Activated CD4-positive, alpha-beta memory T cell treated with anti-CD3 and anti-CD28 coated beads, Interleukin-2, amount 10 ng/mL, durations not matched to agents 7 days and 5 days (primary cell): ENCODE measurements around the gene ADM2. TPM values are rescaled to one million over a fixed set of nuclear protein-coding genes. Genes with fewer than 3 reads are reported as not detected.

Experiments
- CTCF ChIA-PET: fragments of 350-600 bp; sonication (Branson Sonifier 250); formaldehyde crosslinking; loops from one replicate; lab custom pipeline; 2021; ENCODE audit warnings: antibody characterized with exemption, inconsistent platforms; lab: Charles Lee
- POLR2A ChIA-PET: fragments of 350-600 bp; sonication (Branson Sonifier 250); formaldehyde crosslinking; loops from one replicate; lab custom pipeline; 2021; ENCODE audit warnings: antibody characterized with exemption; lab: Charles Lee
- DNase-seq: peaks from one replicate; pipeline ENCODE4 v3.0.0-alpha.2; 2020
- H3K27ac Mint-ChIP-seq: one replicate; pipeline ENCODE4 v1.8.0; 2021; ENCODE audit warnings: mild to moderate bottlenecking, mixed read lengths
- H3K27me3 Mint-ChIP-seq: one replicate; pipeline ENCODE4 v1.8.0; 2021; ENCODE audit warnings: mixed read lengths
- H3K36me3 Mint-ChIP-seq: one replicate; pipeline ENCODE4 v1.8.0; 2021; ENCODE audit warnings: low read depth, mixed read lengths
- H3K4me1 Mint-ChIP-seq: one replicate; pipeline ENCODE4 v1.8.0; 2021; ENCODE audit warnings: mixed read lengths
- H3K4me3 Mint-ChIP-seq: one replicate; pipeline ENCODE4 v1.8.0; 2021; ENCODE audit warnings: mild to moderate bottlenecking, mixed read lengths
- H3K9me3 Mint-ChIP-seq: one replicate; pipeline ENCODE4 v1.8.0; 2021; ENCODE audit warnings: mixed read lengths
- total RNA-seq, 2 experiments: library from RNA; stranded (reverse); gene quantifications; one replicate each; pipeline ENCODE4 v1.2.3, GENCODE V29; 2021

The ADM2 gene
- total RNA-seq, 2 experiments from 2014 or later = 7.6 to 8.8 TPM

GRCh38 chr22:50473088-50473487 is 8.3 kb upstream of the ADM2 start:
- Mint-ChIP-seq H3K27ac (peak overlapping the region; percentile 97), H3K27me3 (no peaks in the 10 kb centered on the region), H3K4me1 (peaks cover 69% of the 10 kb centered on the region), H3K36me3 (peaks cover 27% of the 10 kb centered on the region), H3K9me3 (no peaks in the 10 kb centered on the region), H3K4me3 (peak overlapping the region; percentile 92)
- CTCF ChIA-PET = interaction anchor here (1.1 to 2.5 kb wide), 7 partner anchors 9 to 222 kb away, joined by 3 to 18 read pairs (median 7); partner anchors contain the start of genes HDAC10, LMF2, NCAPH2 and SCO2
- POLR2A ChIA-PET = interaction anchor here (0.9 to 2.7 kb wide), 11 partner anchors 9 to 148 kb away, joined by 3 to 29 read pairs (median 5); partner anchors contain the start of genes ADM2, LMF2, NCAPH2 and SCO2
- peak; percentile 64 for DNase-seq

DNA sequence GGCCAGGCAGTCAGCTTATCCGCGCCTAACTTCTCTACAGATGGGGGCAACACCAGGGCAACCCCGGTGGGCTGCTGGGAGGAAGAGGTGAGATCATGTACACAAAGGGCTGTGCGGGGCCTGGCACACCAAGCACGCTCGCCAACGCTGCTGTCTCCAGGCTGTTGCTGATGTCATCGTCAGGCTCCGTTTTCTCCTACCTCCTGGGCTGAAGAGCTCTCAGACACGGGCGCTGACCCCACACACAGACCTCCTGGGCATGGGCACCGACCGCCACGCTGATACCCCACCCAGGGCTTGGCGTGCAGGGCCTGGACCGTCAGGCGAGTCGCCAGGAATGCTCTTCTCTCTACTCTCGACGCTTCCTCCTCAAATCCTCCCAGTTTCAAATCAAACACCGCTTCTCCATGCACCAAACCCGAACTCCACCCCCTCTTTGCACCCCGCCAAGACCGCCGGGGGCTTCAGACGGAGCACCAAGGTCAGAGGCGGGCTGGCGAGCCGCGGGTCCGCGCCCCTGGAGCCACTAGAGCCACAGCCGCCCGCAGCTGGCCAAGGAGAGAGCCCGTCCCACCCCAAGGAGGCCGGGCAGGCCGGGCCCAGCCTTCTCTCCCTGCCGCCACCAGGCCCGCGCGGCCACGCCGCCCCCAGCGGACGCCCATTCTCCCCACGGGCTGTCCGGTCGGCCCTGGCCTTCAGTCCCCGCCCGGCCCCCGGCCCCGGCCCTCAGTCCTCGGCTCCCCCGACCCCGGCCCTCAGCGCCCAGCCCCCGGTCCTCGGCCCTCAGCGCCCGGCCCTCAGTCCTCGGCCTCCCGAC is 7.3 kb upstream of the ADM2 start:
- ChIA-PET POLR2A (interaction anchor here (0.9 to 2.7 kb wide), 11 partner anchors 8 to 147 kb away, joined by 3 to 29 read pairs (median 5); partner anchors contain the start of genes ADM2, LMF2, NCAPH2 and SCO2), CTCF (interaction anchor here (0.8 to 2.5 kb wide), 7 partner anchors 10 to 147 kb away, joined by 3 to 18 read pairs (median 7); partner anchors contain the start of genes LMF2, NCAPH2 and SCO2)
- H3K9me3 Mint-ChIP-seq = no peaks in the 10 kb centered on the region
- H3K4me3 Mint-ChIP-seq = peak overlapping the region; percentile 92
- peaks cover 60% of the 10 kb centered on the region for H3K4me1 Mint-ChIP-seq
- no peaks in the 10 kb centered on the region for H3K27me3 Mint-ChIP-seq
- peak; percentile 57 for DNase-seq
- H3K36me3 Mint-ChIP-seq = peaks cover 22% of the 10 kb centered on the region
- H3K27ac Mint-ChIP-seq = peak overlapping the region; percentile 97

GRCh38 chr22:50474710-50475651 is 6.4 kb upstream of the ADM2 start, which contains the start of gene SBF1:
TSS of gene SBF1 (minus strand) at chr22:50475035. CDS start at chr22:50474840, 195 bp downstream.
- CTCF ChIA-PET = interaction anchor here (2.5 kb wide), 1 partner anchor 51 kb away, joined by 18 read pairs; the partner anchor contains the start of gene SCO2
- POLR2A ChIA-PET = interaction anchor here (0.7 to 2.7 kb wide), 4 partner anchors 23 to 148 kb away, joined by 3 to 13 read pairs (median 4); partner anchors contain the start of genes DENND6B, LMF2 and NCAPH2
- peak within 1 kb of the TSS; percentile 92 for H3K4me3 Mint-ChIP-seq
- no peaks in the 10 kb centered on the region for H3K9me3 Mint-ChIP-seq
- H3K27me3 Mint-ChIP-seq = peaks cover 4% of the 10 kb centered on the region
- peak within 1 kb of the TSS; percentile 97 for H3K27ac Mint-ChIP-seq
- DNase-seq = peak; percentile 91
- H3K36me3 Mint-ChIP-seq = peaks cover 22% of the 10 kb centered on the region
- H3K4me1 Mint-ChIP-seq = peaks cover 51% of the 10 kb centered on the region

- no peak for DNase-seq
Measured at GRCh38 chr22:50475652-50476002, 5.7 kb upstream of the ADM2 start.

GRCh38 chr22:50476868-50477267 is 4.5 kb upstream of the ADM2 start:
- ChIA-PET CTCF (no interaction called here), POLR2A (interaction anchor here (1.9 kb wide), 1 partner anchor 49 kb away, joined by 6 read pairs; the partner anchor contains the start of gene SCO2)
- Mint-ChIP-seq H3K27ac (no peak overlapping the region), H3K9me3 (no peaks in the 10 kb centered on the region), H3K4me3 (peak overlapping the region; percentile 45), H3K36me3 (peaks cover 16% of the 10 kb centered on the region), H3K27me3 (peaks cover 9% of the 10 kb centered on the region), H3K4me1 (peaks cover 36% of the 10 kb centered on the region)
- no peak for DNase-seq

More at GRCh38 chr22:50475652-50476002, 5.7 kb upstream of the ADM2 start:
- H3K4me1 Mint-ChIP-seq = peaks cover 48% of the 10 kb centered on the region
- H3K4me3 Mint-ChIP-seq = peak overlapping the region; percentile 58
- H3K27me3 Mint-ChIP-seq = peaks cover 9% of the 10 kb centered on the region
- H3K9me3 Mint-ChIP-seq = no peaks in the 10 kb centered on the region
- peak overlapping the region; percentile 49 for H3K27ac Mint-ChIP-seq
- ChIA-PET POLR2A (interaction anchor here (0.7 to 1.3 kb wide), 2 partner anchors 32 to 149 kb away, joined by 3 to 4 read pairs; partner anchors contain the start of genes DENND6B, LMF2 and NCAPH2), CTCF (no interaction called here)
- H3K36me3 Mint-ChIP-seq = peaks cover 20% of the 10 kb centered on the region

DNA sequence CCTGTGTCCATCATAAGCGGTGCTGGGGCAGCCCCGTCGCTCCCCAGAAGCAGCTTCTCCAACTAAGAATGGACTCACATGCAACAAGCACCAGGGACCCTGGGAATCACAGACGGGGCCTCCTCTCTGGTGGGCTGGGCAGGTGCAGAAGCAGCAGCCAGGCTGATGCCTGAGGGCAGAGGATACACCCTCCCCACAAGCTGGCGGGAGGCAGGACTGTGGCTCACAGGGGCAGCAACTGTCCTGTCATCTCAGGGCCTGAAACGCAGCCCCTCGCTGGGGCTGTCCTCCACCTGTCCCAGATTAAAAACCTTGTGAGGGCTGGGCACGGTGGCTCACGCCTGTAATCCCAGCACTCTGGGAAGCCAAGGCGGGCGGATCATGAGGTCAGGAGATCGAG is 3.4 kb upstream of the ADM2 start:
- no peak overlapping the region for H3K27ac Mint-ChIP-seq
- POLR2A ChIA-PET = interaction anchor here (1.9 kb wide), 1 partner anchor 48 kb away, joined by 6 read pairs; the partner anchor contains the start of gene SCO2

DNA sequence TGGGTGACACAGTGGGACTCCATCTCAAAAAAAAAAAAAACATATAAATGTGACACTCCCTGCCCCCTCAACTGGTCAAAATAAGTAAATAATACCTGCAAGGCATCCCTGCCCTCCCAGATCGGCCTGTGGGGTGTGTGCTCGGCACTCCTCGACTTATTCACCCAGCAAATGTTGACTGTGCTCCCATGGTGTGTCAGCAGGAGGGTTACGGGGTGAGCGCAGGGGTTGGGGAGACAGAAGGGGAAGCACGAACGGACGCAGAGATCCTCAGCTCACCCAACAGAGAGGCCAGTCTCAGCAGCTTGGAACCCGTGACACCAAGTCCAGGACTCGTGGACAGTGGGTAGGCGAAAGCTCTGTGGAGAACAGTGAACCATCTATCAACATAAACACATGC is 1.6 kb upstream of the ADM2 start:
- Mint-ChIP-seq H3K9me3 (no peaks in the 10 kb centered on the region), H3K27me3 (peaks cover 9% of the 10 kb centered on the region), H3K4me3 (peak overlapping the region; percentile 66), H3K4me1 (peaks cover 13% of the 10 kb centered on the region), H3K36me3 (no peaks in the 10 kb centered on the region), H3K27ac (no peak overlapping the region)
- DNase-seq = no peak
- CTCF ChIA-PET = interaction anchor here (1.0 to 1.8 kb wide), 2 partner anchors 9 to 18 kb away, joined by 3 to 5 read pairs; no protein-coding TSS in a partner anchor
- POLR2A ChIA-PET = interaction anchor here (0.9 to 1.4 kb wide), 3 partner anchors 18 to 46 kb away, joined by 3 to 4 read pairs (median 3); partner anchors contain the start of gene SCO2

More for the DNA sequence above, 3.4 kb upstream of the ADM2 start:
- no peak overlapping the region for H3K4me3 Mint-ChIP-seq
- no peaks in the 10 kb centered on the region for H3K9me3 Mint-ChIP-seq
- no peak for DNase-seq
- peaks cover 11% of the 10 kb centered on the region for H3K36me3 Mint-ChIP-seq
- peaks cover 25% of the 10 kb centered on the region for H3K4me1 Mint-ChIP-seq
- H3K27me3 Mint-ChIP-seq = peaks cover 9% of the 10 kb centered on the region
- CTCF ChIA-PET = no interaction called here

DNA sequence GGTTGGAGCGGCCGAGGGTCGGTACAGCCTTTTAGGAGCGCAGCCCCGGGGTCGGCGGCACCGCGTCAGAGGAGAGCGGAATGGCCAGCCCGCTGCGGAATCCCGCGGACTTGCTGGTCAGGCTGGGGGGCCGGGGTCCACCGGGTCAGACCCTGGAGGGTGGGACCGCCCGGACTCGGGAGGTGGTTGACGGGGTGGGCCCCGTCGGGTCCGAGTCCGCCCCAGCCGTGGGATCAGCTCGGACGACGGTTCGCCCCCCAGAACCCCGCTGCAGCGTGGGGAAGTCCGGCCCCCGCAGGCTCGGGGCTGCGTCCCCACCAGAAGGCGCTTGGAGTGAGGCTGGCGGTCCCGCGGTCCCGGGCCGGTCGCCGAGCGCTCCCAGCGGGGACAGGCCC is 301 bp upstream of the ADM2 start:
- ChIA-PET POLR2A (interaction anchor here (0.6 to 2.2 kb wide), 6 partner anchors 11 to 51 kb away, joined by 3 to 7 read pairs (median 4); partner anchors contain the start of genes LMF2, NCAPH2 and SCO2), CTCF (interaction anchor here (0.6 kb wide), 1 partner anchor 135 kb away, joined by 3 read pairs; no protein-coding TSS in a partner anchor)
- Mint-ChIP-seq H3K4me3 (peak overlapping the region; percentile 65), H3K27ac (no peak overlapping the region), H3K4me1 (peaks cover 8% of the 10 kb centered on the region), H3K27me3 (peaks cover 9% of the 10 kb centered on the region), H3K9me3 (no peaks in the 10 kb centered on the region), H3K36me3 (no peaks in the 10 kb centered on the region)
- DNase-seq = no peak

DNA sequence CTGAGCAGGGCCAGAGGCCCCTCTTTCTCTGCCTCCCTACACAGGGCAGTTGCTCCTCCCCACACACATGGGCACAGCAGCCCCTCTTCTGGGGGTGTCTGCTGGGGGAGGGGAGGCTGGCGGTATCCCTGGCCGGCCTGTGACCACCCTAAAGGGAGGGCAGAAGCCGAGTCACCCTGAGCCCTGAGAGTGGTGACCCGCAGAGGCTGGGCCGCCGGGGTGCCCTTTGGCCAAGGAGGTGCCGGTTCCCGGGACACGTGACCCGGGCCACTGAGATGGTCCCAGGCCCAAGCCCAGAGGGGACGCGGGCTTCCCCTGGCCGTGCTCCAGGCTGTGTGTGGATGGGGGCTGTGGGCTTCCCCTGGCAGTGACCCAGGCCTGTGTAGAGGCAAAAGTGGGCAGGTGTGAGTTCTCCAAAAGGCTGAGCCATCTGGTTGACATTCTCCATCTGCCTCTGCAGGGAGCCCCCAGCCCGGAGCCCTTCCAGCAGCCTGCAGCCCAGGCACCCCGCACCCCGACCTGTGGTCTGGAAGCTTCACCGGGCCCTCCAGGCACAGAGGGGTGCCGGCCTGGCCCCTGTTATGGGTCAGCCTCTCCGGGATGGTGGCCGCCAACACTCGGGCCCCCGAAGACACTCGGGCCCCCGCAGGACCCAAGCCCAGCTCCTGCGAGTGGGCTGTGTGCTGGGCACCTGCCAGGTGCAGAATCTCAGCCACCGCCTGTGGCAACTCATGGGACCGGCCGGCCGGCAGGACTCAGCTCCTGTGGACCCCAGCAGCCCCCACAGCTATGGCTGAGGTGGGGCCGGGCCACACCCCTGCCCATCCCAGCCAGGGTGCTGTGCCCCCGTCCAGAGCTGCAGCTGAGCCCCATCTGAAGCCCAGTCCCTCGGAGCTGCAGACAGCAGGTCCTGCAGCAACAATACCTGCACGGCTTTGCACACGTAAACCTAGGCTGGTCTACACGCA is 1.0 kb downstream of the ADM2 start:
- ChIA-PET CTCF (interaction anchor here (1.2 to 1.3 kb wide), 2 partner anchors 43 to 139 kb away, joined by 3 read pairs; partner anchors contain the start of gene SCO2), POLR2A (interaction anchor here (1.0 to 2.2 kb wide), 4 partner anchors 9 to 50 kb away, joined by 3 to 7 read pairs (median 5); partner anchors contain the start of gene SCO2)
- Mint-ChIP-seq H3K9me3 (no peaks in the 10 kb centered on the region), H3K27ac (no peak overlapping the region), H3K4me1 (peaks cover 4% of the 10 kb centered on the region), H3K36me3 (no peaks in the 10 kb centered on the region), H3K4me3 (peak overlapping the region; percentile 76), H3K27me3 (peaks cover 9% of the 10 kb centered on the region)
- DNase-seq = no peak

GRCh38 chr22:50483106-50483505 is 1.8 kb downstream of the ADM2 start:
- no peak for DNase-seq
- Mint-ChIP-seq H3K27ac (no peak overlapping the region), H3K36me3 (no peaks in the 10 kb centered on the region), H3K4me3 (peak overlapping the region; percentile 24), H3K27me3 (peaks cover 9% of the 10 kb centered on the region), H3K9me3 (no peaks in the 10 kb centered on the region), H3K4me1 (peaks cover 4% of the 10 kb centered on the region)
- CTCF ChIA-PET = interaction anchor here (1.2 to 1.3 kb wide), 2 partner anchors 42 to 139 kb away, joined by 3 read pairs; partner anchors contain the start of gene SCO2
- POLR2A ChIA-PET = interaction anchor here (1.8 kb wide), 1 partner anchor 10 kb away, joined by 6 read pairs; no protein-coding TSS in a partner anchor
